H1 (cell line): Measurements from ENCODE around the gene SOCS6. TPM values are rescaled to one million over a fixed set of nuclear protein-coding genes. Genes with fewer than 3 reads are reported as not detected.

ENCODE experiments used
- CTCF ChIA-PET: fragments of 300-600 bp; sonication (Branson Sonifier 250); formaldehyde crosslinking; loops from one replicate; lab custom pipeline; 2021; ENCODE audit not compliant: partially characterized antibody; lab: Charles Lee
- POLR2A ChIA-PET: fragments of 300-600 bp; sonication (Branson Sonifier 250); formaldehyde crosslinking; loops from one replicate; lab custom pipeline; 2021; ENCODE audit warnings: inconsistent platforms; ENCODE audit not compliant: partially characterized antibody; lab: Charles Lee
- DNase-seq, 2 experiments: peaks; one replicate each; pipeline versions ENCODE4 v3.0.0 to v3.0.0-alpha.2; 2010 to 2022; ENCODE audit warnings: low spot score in 2 of 2, low read depth in 1 of 2, mixed read lengths in 1 of 2
- FAIRE-seq: peaks from 2 replicates; lab custom pipeline; 2011; peaks lifted over from hg19 to GRCh38; lab: Jason Lieb, UNC
- H2AFZ ChIP-seq: 2 replicates; pipeline ENCODE4 v1.8.1; 2012; ENCODE audit warnings: low read length, inconsistent platforms
- H2AK5ac ChIP-seq: 2 replicates; pipeline ENCODE4 v1.6.1; 2013; ENCODE audit warnings: low read depth, low read length
- H2BK120ac ChIP-seq: replicated peaks from 2 replicates; pipeline ENCODE3; 2013; ENCODE audit warnings: low read depth, low read length, inconsistent platforms
- H2BK12ac ChIP-seq: 2 replicates; pipeline ENCODE4 v1.6.1; 2013; ENCODE audit warnings: low read depth, low read length
- H2BK15ac ChIP-seq: 2 replicates; pipeline ENCODE4 v1.6.1; 2013; ENCODE audit warnings: low read length
- H2BK20ac ChIP-seq: 2 replicates; pipeline ENCODE4 v1.6.1; 2013; ENCODE audit warnings: low read length
- H2BK5ac ChIP-seq: 2 replicates; pipeline ENCODE4 v1.6.1; 2013; ENCODE audit warnings: low read depth, low read length
- H3K14ac ChIP-seq: 2 replicates; pipeline ENCODE4 v1.6.1; 2013; ENCODE audit warnings: inconsistent platforms; ENCODE audit not compliant: insufficient read length
- H3K18ac ChIP-seq: 2 replicates; pipeline ENCODE4 v1.6.1; 2013; ENCODE audit warnings: low read length; ENCODE audit errors: extremely low read depth
- H3K23ac ChIP-seq: 2 replicates; pipeline ENCODE4 v1.6.1; 2013; ENCODE audit warnings: inconsistent platforms; ENCODE audit not compliant: insufficient read length
- H3K23me2 ChIP-seq: 2 replicates; pipeline ENCODE4 v1.6.1; 2013; ENCODE audit warnings: low read depth, low read length
- H3K27ac ChIP-seq: 2 replicates; pipeline ENCODE4 v1.6.1; 2011; ENCODE audit warnings: low read depth, low read length, inconsistent platforms
- H3K27me3 ChIP-seq, 4 experiments: replicated peaks in 1 of 4; 1 replicate in 1 of 4; 2 replicates in 3 of 4; pipeline versions ENCODE4 v1.6.1 to v1.8.1; 2011 to 2013; ENCODE audit warnings: low read length in 3 of 4, mild to moderate bottlenecking in 3 of 4, inconsistent platforms in 2 of 4, mixed read lengths in 2 of 4, moderate library complexity in 1 of 4; ENCODE audit not compliant: control insufficient read depth in 3 of 4, insufficient read depth in 3 of 4; ENCODE audit errors: extremely low read depth in 1 of 4
- H3K36me3 ChIP-seq, 4 experiments: 2 replicates each; pipeline versions ENCODE4 v1.6.1 to v1.8.1; 2011 to 2013; ENCODE audit warnings: mild to moderate bottlenecking in 4 of 4, low read length in 3 of 4, moderate library complexity in 2 of 4, control low read depth in 1 of 4, inconsistent platforms in 1 of 4; ENCODE audit not compliant: insufficient read depth in 4 of 4, control insufficient read depth in 2 of 4
- H3K4ac ChIP-seq: replicated peaks from 2 replicates; pipeline ENCODE3; 2013; ENCODE audit warnings: low read length, low read depth, mixed read lengths, inconsistent platforms; ENCODE audit not compliant: insufficient read length
- H3K4me1 ChIP-seq, 4 experiments: replicated peaks in 1 of 4; 1 replicate in 1 of 4; 2 replicates in 3 of 4; pipeline versions ENCODE4 v1.6.1 to v1.8.1; 2011 to 2013; ENCODE audit warnings: low read length in 3 of 4, inconsistent platforms in 2 of 4, mixed read lengths in 1 of 4; ENCODE audit not compliant: insufficient read depth in 4 of 4, control insufficient read depth in 3 of 4
- H3K4me2 ChIP-seq, 2 experiments: 2 replicates each; pipeline versions ENCODE4 v1.6.1 to v1.8.1; 2011 to 2013; ENCODE audit warnings: low read depth in 2 of 2, low read length in 2 of 2, control low read depth in 1 of 2, inconsistent platforms in 1 of 2, mild to moderate bottlenecking in 1 of 2; ENCODE audit not compliant: insufficient read depth in 1 of 2
- H3K4me3 ChIP-seq, 4 experiments: fragments of 200-600, 300-600 bp in 1 of 4; sonication (generic), shearing (Covaris generic), sonication (Bioruptor Twin) in 1 of 4; 2 replicates each; pipeline versions ENCODE4 v1.5.1 to v1.8.1; 2011 to 2016; ENCODE audit warnings: low read length in 4 of 4, low read depth in 3 of 4, control low read depth in 2 of 4, inconsistent platforms in 2 of 4, mild to moderate bottlenecking in 2 of 4, mixed read lengths in 1 of 4, moderate library complexity in 1 of 4; ENCODE audit not compliant: insufficient read depth in 2 of 4; ENCODE audit errors: extremely low read depth in 1 of 4
- H3K56ac ChIP-seq: replicated peaks from 2 replicates; pipeline ENCODE3; 2013; ENCODE audit warnings: low read depth, mild to moderate bottlenecking, mixed read lengths, low read length, inconsistent platforms; ENCODE audit not compliant: insufficient read length
- H3K79me1 ChIP-seq: 2 replicates; pipeline ENCODE4 v1.6.1; 2013; ENCODE audit warnings: low read depth, low read length, control low read depth
- H3K79me2 ChIP-seq, 2 experiments: 2 replicates each; pipeline versions ENCODE4 v1.6.1 to v1.8.1; 2012 to 2013; ENCODE audit warnings: low read length in 2 of 2, mild to moderate bottlenecking in 2 of 2, inconsistent platforms in 1 of 2; ENCODE audit not compliant: insufficient read depth in 2 of 2, control insufficient read depth in 1 of 2
- H3K9ac ChIP-seq, 4 experiments: replicated peaks in 1 of 4; 1 replicate in 1 of 4; 2 replicates in 3 of 4; pipeline versions ENCODE4 v1.6.1 to v1.8.1; 2011 to 2013; ENCODE audit warnings: low read depth in 3 of 4, low read length in 3 of 4, control low read depth in 2 of 4, mild to moderate bottlenecking in 2 of 4, moderate library complexity in 2 of 4, inconsistent platforms in 1 of 4; ENCODE audit errors: extremely low read depth in 1 of 4
- H3K9me3 ChIP-seq, 2 experiments: 2 replicates each; pipeline versions ENCODE4 v1.6.1 to v1.8.1; 2012 to 2013; ENCODE audit warnings: mild to moderate bottlenecking in 2 of 2, moderate library complexity in 2 of 2, control low read depth in 1 of 2, inconsistent platforms in 1 of 2, low read depth in 1 of 2, low read length in 1 of 2, mixed read lengths in 1 of 2; ENCODE audit not compliant: insufficient read depth in 2 of 2
- H4K20me1 ChIP-seq, 2 experiments: replicated peaks in 1 of 2; 2 replicates each; pipeline versions ENCODE3 to v1.8.1; 2011 to 2013; ENCODE audit warnings: inconsistent platforms in 2 of 2, low read length in 2 of 2, mild to moderate bottlenecking in 1 of 2; ENCODE audit not compliant: insufficient read depth in 2 of 2, control insufficient read depth in 1 of 2
- H4K5ac ChIP-seq: 2 replicates; pipeline ENCODE4 v1.6.1; 2013; ENCODE audit warnings: low read length, low read depth, mixed read lengths, inconsistent platforms; ENCODE audit not compliant: insufficient read length
- H4K8ac ChIP-seq: 2 replicates; pipeline ENCODE4 v1.8.0; 2013; ENCODE audit warnings: mild to moderate bottlenecking, moderate library complexity, low read length, inconsistent platforms; ENCODE audit not compliant: insufficient read depth; ENCODE audit errors: extremely low read depth
- H4K91ac ChIP-seq: replicated peaks from 2 replicates; pipeline ENCODE3; 2013; ENCODE audit warnings: low read length, mixed read lengths, inconsistent platforms; ENCODE audit not compliant: insufficient read length
- BACH1 ChIP-seq: IDR thresholded peaks from 2 replicates; pipeline ENCODE4 v1.6.1; 2012; ENCODE audit warnings: low read length, improper control_type of control experiment
- CBX8 ChIP-seq: fragments of 300-800, 300-1000 bp; sonication (generic); IDR thresholded peaks from 2 replicates; pipeline ENCODE4 v1.7.1; 2016; ENCODE audit warnings: low read depth, low read length, borderline replicate concordance
- CEBPB ChIP-seq: IDR thresholded peaks from 2 replicates; pipeline ENCODE4 v1.6.1; 2012; ENCODE audit warnings: low read depth, low read length
- CHD2 ChIP-seq: IDR thresholded peaks from 2 replicates; pipeline ENCODE4 v1.6.1; 2012; ENCODE audit warnings: low read length, improper control_type of control experiment
- E2F6 ChIP-seq: IDR thresholded peaks from 2 replicates; pipeline ENCODE4 v1.6.1; 2012; ENCODE audit warnings: inconsistent platforms
- EGR1 ChIP-seq: IDR thresholded peaks from 2 replicates; pipeline ENCODE4 v1.6.1; 2011; ENCODE audit warnings: low read depth, low read length, borderline replicate concordance
- EP300 ChIP-seq, 2 experiments: IDR thresholded peaks; 1 replicate in 1 of 2; 2 replicates in 1 of 2; pipeline ENCODE4 v1.6.1; 2011 to 2012; ENCODE audit warnings: low read depth in 2 of 2, low read length in 2 of 2, mild to moderate bottlenecking in 2 of 2, borderline replicate concordance in 1 of 2, inconsistent platforms in 1 of 2, moderate library complexity in 1 of 2
- JUND ChIP-seq: IDR thresholded peaks from 2 replicates; pipeline ENCODE4 v1.6.1; 2011; ENCODE audit warnings: mild to moderate bottlenecking, improper control_type of control experiment, low read length
- MAFK ChIP-seq: IDR thresholded peaks from 2 replicates; pipeline ENCODE4 v1.6.1; 2012; ENCODE audit warnings: low read depth, mild to moderate bottlenecking, improper control_type of control experiment, low read length
- SAP30 ChIP-seq: fragments of 300-600 bp; sonication (generic); IDR thresholded peaks from 2 replicates; pipeline ENCODE4 v1.7.1; 2012; ENCODE audit warnings: low read length, moderate library complexity, mild to moderate bottlenecking, inconsistent platforms; ENCODE audit not compliant: insufficient read depth, insufficient replicate concordance
- SIRT6 ChIP-seq: IDR thresholded peaks from one replicate; pipeline ENCODE4 v1.7.1; 2012; ENCODE audit warnings: low read length, inconsistent platforms
- TBP ChIP-seq: IDR thresholded peaks from 2 replicates; pipeline ENCODE4 v1.6.1; 2011; ENCODE audit warnings: low read depth, low read length, improper control_type of control experiment
- USF2 ChIP-seq: IDR thresholded peaks from 2 replicates; pipeline ENCODE4 v1.6.1; 2011; ENCODE audit warnings: low read length, improper control_type of control experiment
- WGBS, 2 experiments: shearing (Covaris generic) in 1 of 2; methylation state at CpG; one replicate each; pipeline versions ENCODE4 v1.1.6 to v1.1.7; 2013 to 2015; ENCODE audit warnings: low lambda C conversion rate in 2 of 2, mixed read lengths in 2 of 2, inconsistent platforms in 1 of 2, low coverage in 1 of 2, missing lambda C conversion rate in 1 of 2; ENCODE audit not compliant: insufficient replicate concordance in 2 of 2, insufficient coverage in 1 of 2, insufficient read length in 1 of 2; ENCODE audit errors: extremely low coverage in 1 of 2, missing lambda C conversion rate in 1 of 2; 5-methylcytosine and 5-hydroxymethylcytosine counted together
- polyA plus RNA-seq, 7 experiments: library from polyadenylated mRNA; depleted of rRNA in 3 of 7; stranded (reverse) in 5 of 7; unstranded in 2 of 7; fragments of >200 nt in 5 of 7; fragments of 200-250 nt in 2 of 7; gene quantifications; 1 replicate in 5 of 7; 2 replicates in 1 of 7; 4 replicates in 1 of 7; pipeline versions ENCODE4 v1.2.1 to v1.2.3, GENCODE V29; 2011 to 2013; ENCODE audit warnings: missing spikeins in 2 of 7, mixed read lengths in 2 of 7
- total RNA-seq: library from RNA; stranded (reverse); fragmentation: NEBNext Ultra II Directional; extraction: Animal tissue kit (Norgen Biotek cat#: 25700); gene quantifications from 2 replicates; pipeline ENCODE4 v1.2.1, GENCODE V29; 2021

SOCS6 gene
- total and polyA plus RNA-seq, 2 of the 8 experiments (the other 6 are each of a cell fraction or from before 2014, with no cell fraction given) = 9.1 to 22.9 TPM

GRCh38 chr18:70322385-70322784, 33.5 kb downstream of the SOCS6 start:
- 86% methylated on average over 2 of the region's 2 CpGs; no CpG with 5 or more reads in 1 of the 2 experiments for WGBS, 2 experiments
- H3K27me3 ChIP-seq = no peaks in the 10 kb centered on the region
- H3K9me3 ChIP-seq = no peaks in the 10 kb centered on the region
- peaks cover 0 to 66% of the 10 kb centered on the region in 2 experiments; a peak in 2 of 4 replicates for H3K79me2 ChIP-seq
- POLR2A ChIA-PET = no interaction called here
- no peak overlapping the region for H3K27ac ChIP-seq
- no peak overlapping the region for H3K18ac ChIP-seq
- no peak overlapping the region for H4K5ac ChIP-seq
- H3K56ac ChIP-seq = no peak overlapping the region
- no peak overlapping the region for H3K4me3 ChIP-seq
- no peak overlapping the region for H2BK12ac ChIP-seq
- H3K4ac ChIP-seq = no peak overlapping the region
- no peak overlapping the region for H4K8ac ChIP-seq
- H2BK20ac ChIP-seq = no peak overlapping the region
- no peaks in the 10 kb centered on the region for H3K23me2 ChIP-seq
- no peak overlapping the region for H2BK15ac ChIP-seq
- no peak overlapping the region for H3K14ac ChIP-seq
- CTCF ChIA-PET = no interaction called here
- peaks cover 0 to 1% of the 10 kb centered on the region in 2 experiments for H4K20me1 ChIP-seq
- H2AFZ ChIP-seq = no peak overlapping the region
- peaks cover 0 to 16% (median 7%) of the 10 kb centered on the region in 4 experiments; a peak in 5 of 8 replicates for H3K36me3 ChIP-seq
- no peak overlapping the region for H2BK120ac ChIP-seq
- H3K4me1 ChIP-seq = peaks cover 0 to 3% (median 0%) of the 10 kb centered on the region in 4 experiments; a peak in 1 of 7 replicates
- no peak overlapping the region for H2AK5ac ChIP-seq
- DNase-seq (no peak), FAIRE-seq (no peak)
- peaks cover 6% of the 10 kb centered on the region for H3K79me1 ChIP-seq
- no peak overlapping the region for H3K9ac ChIP-seq
- no peak overlapping the region for H2BK5ac ChIP-seq
- H3K23ac ChIP-seq = no peak overlapping the region
- no peak overlapping the region for H4K91ac ChIP-seq
- H3K4me2 ChIP-seq = no peak overlapping the region
- TF ChIP-seq TBP = no peak
- TF ChIP-seq EGR1 = no peak
- TF ChIP-seq JUND = no peak
- TF ChIP-seq CBX8 = no peak
- TF ChIP-seq USF2 = no peak
- TF ChIP-seq BACH1 = no peak
- TF ChIP-seq MAFK = no peak
- TF ChIP-seq E2F6 = no peak
- TF ChIP-seq EP300 (IDR thresholded peaks at IDR 0.05; ENCODE audit: borderline replicate concordance in 1 of 2, low read depth in 2 of 2, low read length in 2 of 2) = no peak
- no peak for TF ChIP-seq SAP30
- TF ChIP-seq SIRT6 = no peak
- TF ChIP-seq CEBPB = no peak
- TF ChIP-seq CHD2 = no peak
